Spleen (tissue), 11 donors: Measurements from ENCODE around the gene RELCH. TPM values are rescaled to one million over a fixed set of nuclear protein-coding genes. Genes with fewer than 3 reads are reported as not detected.

Source experiments
- DNase-seq: peaks from one replicate; pipeline ENCODE4 v3.0.0-alpha.2; 2020
- H3K27ac ChIP-seq, 8 donors: fragments of 200-600 bp; sonication (generic) in 7 of 8; 1 replicate in 4 of 8; 2 replicates in 4 of 8; pipeline versions ENCODE4 v1.5.0 to v1.8.0; 2016 to 2021; ENCODE audit warnings: inconsistent platforms in 4 of 8, mild to moderate bottlenecking in 4 of 8, moderate library complexity in 1 of 8
- H3K27me3 ChIP-seq, 7 donors: fragments of 200-600 bp; sonication (generic) in 6 of 7; replicated peaks in 1 of 7; 1 replicate in 4 of 7; 2 replicates in 3 of 7; pipeline versions ENCODE4 v1.5.0 to v1.8.0; 2016 to 2021; ENCODE audit warnings: inconsistent platforms in 3 of 7, mild to moderate bottlenecking in 1 of 7
- H3K36me3 ChIP-seq, 6 donors: fragments of 200-600 bp; sonication (generic) in 5 of 6; 1 replicate in 4 of 6; 2 replicates in 2 of 6; pipeline versions ENCODE4 v1.5.0 to v1.8.0; 2016 to 2021; ENCODE audit warnings: inconsistent platforms in 2 of 6
- H3K4me1 ChIP-seq, 6 donors: fragments of 200-600 bp; sonication (generic) in 5 of 6; 1 replicate in 3 of 6; 2 replicates in 3 of 6; pipeline versions ENCODE4 v1.5.0 to v1.8.0; 2016 to 2021; ENCODE audit warnings: inconsistent platforms in 3 of 6
- H3K4me3 ChIP-seq, 8 donors: fragments of 200-600 bp; sonication (generic) in 7 of 8; 1 replicate in 4 of 8; 2 replicates in 4 of 8; pipeline versions ENCODE4 v1.5.0 to v1.8.0; 2016 to 2021; ENCODE audit warnings: inconsistent platforms in 4 of 8, mild to moderate bottlenecking in 4 of 8, moderate library complexity in 2 of 8
- H3K9me3 ChIP-seq, 8 donors: fragments of 200-600 bp; sonication (generic) in 7 of 8; 1 replicate in 4 of 8; 2 replicates in 4 of 8; pipeline versions ENCODE4 v1.5.0 to v1.8.0; 2016 to 2021; ENCODE audit warnings: inconsistent platforms in 4 of 8
- CTCF ChIP-seq, 11 experiments: fragments of 200-600 bp in 7 of 11; fragments of 450-650 bp in 4 of 11; sonication (generic) in 4 of 11; IDR thresholded peaks in 8 of 11; conservative IDR thresholded peaks in 3 of 11; 1 replicate in 7 of 11; 2 replicates in 4 of 11; pipeline versions ENCODE4 v1.4.0 to v1.8.0; 2016 to 2021; ENCODE audit warnings: antibody characterized with exemption in 11 of 11, inconsistent platforms in 4 of 11, mild to moderate bottlenecking in 1 of 11
- POLR2A ChIP-seq, 3 donors: fragments of 450-650 bp; IDR thresholded peaks; one replicate each; pipeline ENCODE4 v1.5.1; 2017; ENCODE audit warnings: antibody characterized with exemption in 3 of 3, mild to moderate bottlenecking in 1 of 3
- POLR2AphosphoS5 ChIP-seq, 3 donors: sonication (generic); formaldehyde crosslinking; IDR thresholded peaks; one replicate each; pipeline ENCODE4 v1.5.1; 2017; ENCODE audit warnings: antibody characterized with exemption in 3 of 3
- WGBS, 5 donors: extraction: QIAGEN DNeasy Blood & Tissue Kit in 3 of 5; methylation state at CpG; one replicate each; pipeline versions ENCODE4 v1.1.5 to v1.1.7; 2013 to 2018; 5-methylcytosine and 5-hydroxymethylcytosine counted together
- intact Hi-C: fragments of 100-400 bp; cut with DNase I; formaldehyde crosslinking; loops from one replicate; pipeline ENCODE4 v1.15.0; 2023; ENCODE audit warnings: low total_unique reads
- polyA plus RNA-seq, 3 donors: library from polyadenylated mRNA; stranded (reverse); fragments of 200-250 nt; gene quantifications; one replicate each; pipeline ENCODE4 v1.2.1, GENCODE V29; 2013
- total RNA-seq, 7 donors: library from RNA; depleted of rRNA in 3 of 7; stranded (reverse); fragments of >200 nt in 3 of 7; fragmentation: NEBNext Ultra II Directional in 4 of 7; extraction: Animal tissue kit (Norgen Biotek cat#: 25700) in 4 of 7; gene quantifications; one replicate each; pipeline versions ENCODE4 v1.1.0 to v1.2.1, GENCODE V29; 2016 to 2021
- donor health status: healthy with polysubstance abuse.
- donor health status: DM: no; HTN: no; CAD: no; lungs with moderate emphysema.
- donor health status: DM: no; HTN: no; CAD: no.
- donor health status: Bipolar disorder and iron deficiency.
- donor health status: healthy.
- donor health status: DM: no; HTN: no; CAD: no.
- donor health status: DM: yes; HTN: yes; CAD: no.

The RELCH gene
- total and polyA plus RNA-seq, 10 donors: 11.8 to 75.1 (median 49.3) TPM

- Histone ChIP-seq H3K36me3 (peaks cover 0 to 96% (median 44%) of the 10 kb centered on the region in 6 donors), H3K27me3 (no peaks in the 10 kb centered on the region), H3K9me3 (no peaks in the 10 kb centered on the region), H3K27ac (no peak overlapping the region), H3K4me3 (no peak overlapping the region), H3K4me1 (peaks cover 0 to 8% (median 0%) of the 10 kb centered on the region in 6 donors)
- 61 to 92% (median 79%) methylated on average over 5 of the region's 5 CpGs for WGBS, 5 donors
- intact Hi-C loops: no loop called here
- DNase-seq: no peak
- TF ChIP-seq CTCF (IDR thresholded peaks at IDR 0.05 in 8 of 11, conservative IDR thresholded peaks at IDR 0.05 in 3 of 11) (no peak), POLR2A (IDR thresholded peaks at IDR 0.05) (no peak), POLR2AphosphoS5 (IDR thresholded peaks at IDR 0.05) (no peak)
Observed at GRCh38 chr18:62279561-62279960, 92.5 kb downstream of the RELCH start.

GRCh38 chr18:62280058-62280457, 93.0 kb downstream of the RELCH start:
- Histone ChIP-seq H3K27ac (no peak overlapping the region), H3K9me3 (no peaks in the 10 kb centered on the region), H3K4me1 (peaks cover 0 to 8% (median 0%) of the 10 kb centered on the region in 6 donors), H3K36me3 (peaks cover 0 to 96% (median 41%) of the 10 kb centered on the region in 6 donors), H3K27me3 (no peaks in the 10 kb centered on the region), H3K4me3 (no peak overlapping the region)
- WGBS, 5 donors: 86 to 99% (median 96%) methylated on average over 6 of the region's 6 CpGs
- TF ChIP-seq CTCF (IDR thresholded peaks at IDR 0.05 in 8 of 11, conservative IDR thresholded peaks at IDR 0.05 in 3 of 11) (no peak), POLR2AphosphoS5 (IDR thresholded peaks at IDR 0.05) (no peak), POLR2A (IDR thresholded peaks at IDR 0.05) (no peak)
- intact Hi-C loops: no loop called here
- DNase-seq: no peak

GRCh38 chr18:62280786-62281185, 93.7 kb downstream of the RELCH start:
- Histone ChIP-seq H3K9me3 (no peaks in the 10 kb centered on the region), H3K4me1 (peaks cover 0 to 8% (median 0%) of the 10 kb centered on the region in 6 donors), H3K36me3 (peaks cover 0 to 96% (median 45%) of the 10 kb centered on the region in 6 donors), H3K27ac (peak overlapping the region in 2 of 8 donors; percentile 27 to 47), H3K4me3 (no peak overlapping the region), H3K27me3 (no peaks in the 10 kb centered on the region)
- no peak for DNase-seq
- WGBS, 5 donors: 55 to 81% (median 75%) methylated on average over 1 of the region's 1 CpG
- intact Hi-C loops: no loop called here
- TF ChIP-seq POLR2A (IDR thresholded peaks at IDR 0.05) (no peak), POLR2AphosphoS5 (IDR thresholded peaks at IDR 0.05) (no peak)

GRCh38 chr18:62281684-62282083, 94.6 kb downstream of the RELCH start:
- H3K9me3 ChIP-seq: no peaks in the 10 kb centered on the region
- no peak for DNase-seq
- H3K27ac ChIP-seq: peak overlapping the region in 2 of 8 donors; percentile 27 to 47
- TF ChIP-seq CTCF (IDR thresholded peaks at IDR 0.05 in 8 of 11, conservative IDR thresholded peaks at IDR 0.05 in 3 of 11): no peak
- no peak for TF ChIP-seq POLR2A (IDR thresholded peaks at IDR 0.05)
- TF ChIP-seq POLR2AphosphoS5 (IDR thresholded peaks at IDR 0.05): no peak
- WGBS, 5 donors: 59 to 80% (median 75%) methylated on average over 1 of the region's 1 CpG
- no peak overlapping the region for H3K4me3 ChIP-seq
- H3K36me3 ChIP-seq: peaks cover 0 to 97% (median 42%) of the 10 kb centered on the region in 6 donors
- peaks cover 0 to 8% (median 0%) of the 10 kb centered on the region in 6 donors for H3K4me1 ChIP-seq
- H3K27me3 ChIP-seq: no peaks in the 10 kb centered on the region
- intact Hi-C loops: no loop called here
